Mucosa of rectum (tissue), 2 donors: Measurements from ENCODE around the gene HDGFL2.

Source experiments
- H3K27ac ChIP-seq, 2 donors: one replicate each; pipeline ENCODE4 v1.7.0; 2013; ENCODE audit warnings: inconsistent platforms in 2 of 2, low read depth in 2 of 2, low read length in 2 of 2
- H3K27me3 ChIP-seq, 2 donors: one replicate each; pipeline ENCODE4 v1.7.0; 2013; ENCODE audit warnings: low read length in 2 of 2; ENCODE audit not compliant: control insufficient read depth in 2 of 2, insufficient read depth in 2 of 2
- H3K36me3 ChIP-seq, 2 donors: one replicate each; pipeline ENCODE4 v1.7.0; 2013; ENCODE audit warnings: low read length in 2 of 2; ENCODE audit not compliant: control insufficient read depth in 2 of 2, insufficient read depth in 2 of 2
- H3K4me1 ChIP-seq, 2 donors: one replicate each; pipeline ENCODE4 v1.7.0; 2013; ENCODE audit warnings: low read length in 2 of 2, mild to moderate bottlenecking in 1 of 2; ENCODE audit not compliant: control insufficient read depth in 2 of 2, insufficient read depth in 2 of 2
- H3K4me3 ChIP-seq, 2 donors: one replicate each; pipeline ENCODE4 v1.7.0; 2013; ENCODE audit warnings: low read length in 2 of 2
- H3K9ac ChIP-seq, 2 donors: one replicate each; pipeline ENCODE4 v1.7.0; 2013; ENCODE audit warnings: low read length in 2 of 2, low read depth in 1 of 2, mild to moderate bottlenecking in 1 of 2
- H3K9me3 ChIP-seq, 2 donors: one replicate each; pipeline ENCODE4 v1.7.0; 2013; ENCODE audit warnings: low read length in 2 of 2; ENCODE audit not compliant: control insufficient read depth in 2 of 2
- donor health status: healthy.
- donor health status: Normal muscosa, but diverticular disease.

Gene HDGFL2

DNA sequence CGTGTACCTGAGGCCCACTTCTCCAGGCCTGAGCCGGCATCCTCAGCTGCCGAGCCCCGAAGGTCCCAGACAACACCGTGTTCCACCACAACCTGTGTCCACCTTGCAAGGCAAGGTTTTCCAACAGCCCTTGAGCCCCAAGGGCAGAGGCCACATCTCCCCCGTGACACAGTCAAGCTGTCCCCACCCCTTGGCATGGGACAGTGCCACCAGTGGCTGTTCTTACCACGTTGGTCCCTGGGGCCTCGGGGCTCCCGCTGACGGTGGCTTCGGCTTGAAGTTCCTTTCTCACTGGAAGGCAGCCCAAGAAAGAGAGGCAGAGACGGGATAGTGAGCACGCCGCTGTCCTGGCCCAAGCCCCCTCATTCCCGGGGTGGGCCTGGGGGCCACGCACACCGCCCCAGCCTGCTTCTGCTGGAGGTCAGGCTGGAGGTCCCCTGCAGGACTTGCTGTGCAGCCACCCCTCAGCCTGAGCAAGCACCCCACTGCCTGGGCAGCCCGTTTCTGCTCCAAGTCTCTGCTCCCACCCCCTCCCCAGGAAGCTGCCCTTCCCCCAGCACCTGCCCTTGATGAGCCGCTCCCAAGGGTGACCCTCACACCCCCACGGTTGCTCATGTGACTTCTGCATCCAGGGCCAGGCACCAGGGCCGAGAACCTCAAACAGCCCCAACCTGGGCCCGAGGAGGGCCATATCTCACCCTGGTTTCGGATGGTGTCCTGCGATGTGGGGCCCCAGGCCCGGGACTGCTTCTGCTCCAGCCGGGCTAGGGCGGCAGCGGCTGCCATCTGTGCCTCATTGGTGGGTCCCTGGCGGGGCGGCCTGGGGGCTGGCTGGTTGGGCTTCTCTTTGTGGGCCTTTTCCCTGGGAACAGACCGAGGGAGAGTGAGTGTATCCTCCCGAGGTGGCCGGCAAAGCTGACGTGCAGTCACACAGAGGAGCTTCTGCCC, 18.6 kb upstream of the HDGFL2 start:
- H3K4me1 ChIP-seq, result peaks cover 12 to 13% of the 10 kb centered on the region in 2 donors
- no peak overlapping the region for H3K27ac ChIP-seq
- H3K9ac ChIP-seq, result no peak overlapping the region
- H3K27me3 ChIP-seq, result no peaks in the 10 kb centered on the region
- H3K4me3 ChIP-seq, result no peak overlapping the region
- no peaks in the 10 kb centered on the region for H3K9me3 ChIP-seq
- peaks cover 30 to 41% of the 10 kb centered on the region in 2 donors for H3K36me3 ChIP-seq

DNA sequence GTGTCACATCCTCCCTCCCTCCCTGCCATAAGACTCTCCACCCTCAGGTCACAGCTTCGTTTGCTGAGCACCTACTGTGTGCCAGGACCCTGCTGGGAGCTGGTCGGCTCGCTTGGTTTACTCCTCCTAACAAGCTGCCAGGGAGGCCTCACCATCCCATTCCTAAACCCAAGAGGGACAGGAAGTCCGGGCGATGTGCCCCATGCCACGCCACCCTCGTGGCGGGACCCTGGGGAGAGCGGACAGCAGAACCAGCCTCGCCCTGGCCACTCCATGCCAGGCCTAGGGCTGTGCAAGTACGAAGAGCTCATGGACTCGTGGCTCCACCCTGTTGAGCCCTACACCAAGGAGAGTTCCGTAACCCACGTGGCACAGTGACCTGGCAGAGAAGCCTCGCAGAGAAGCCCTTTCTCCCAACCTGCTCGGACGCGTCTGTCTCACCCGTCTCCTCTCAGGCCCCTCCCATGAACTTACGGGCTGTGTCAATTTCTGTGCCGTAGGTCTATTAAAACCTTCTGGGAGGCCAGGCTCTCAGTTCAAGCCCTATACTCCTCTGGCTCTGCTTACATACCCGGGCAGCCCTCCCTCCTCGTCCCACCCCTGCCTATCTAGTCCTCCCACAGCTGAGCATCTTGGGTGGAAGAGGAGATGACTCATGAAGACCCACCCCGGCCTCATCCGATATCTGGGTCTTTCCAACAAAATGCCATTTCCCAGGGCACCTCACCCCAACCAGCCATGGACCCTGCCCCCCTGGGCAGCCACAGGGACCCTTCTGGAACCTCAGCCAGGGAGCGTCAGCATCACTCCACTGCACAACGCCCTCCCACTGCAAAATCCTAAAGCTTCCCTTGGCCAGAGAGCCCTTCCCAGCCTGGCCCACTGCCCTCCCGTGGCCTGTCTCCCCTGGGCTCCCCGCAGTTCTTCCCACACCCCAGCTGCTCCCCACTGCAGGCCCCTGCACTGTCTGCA, 17.1 kb upstream of the HDGFL2 start:
- peaks cover 12 to 13% of the 10 kb centered on the region in 2 donors for H3K4me1 ChIP-seq
- peaks cover 19 to 31% of the 10 kb centered on the region in 2 donors for H3K36me3 ChIP-seq
- no peaks in the 10 kb centered on the region for H3K27me3 ChIP-seq
- H3K9me3 ChIP-seq, result no peaks in the 10 kb centered on the region
- no peak overlapping the region for H3K27ac ChIP-seq
- H3K9ac ChIP-seq, result no peak overlapping the region
- no peak overlapping the region for H3K4me3 ChIP-seq

DNA sequence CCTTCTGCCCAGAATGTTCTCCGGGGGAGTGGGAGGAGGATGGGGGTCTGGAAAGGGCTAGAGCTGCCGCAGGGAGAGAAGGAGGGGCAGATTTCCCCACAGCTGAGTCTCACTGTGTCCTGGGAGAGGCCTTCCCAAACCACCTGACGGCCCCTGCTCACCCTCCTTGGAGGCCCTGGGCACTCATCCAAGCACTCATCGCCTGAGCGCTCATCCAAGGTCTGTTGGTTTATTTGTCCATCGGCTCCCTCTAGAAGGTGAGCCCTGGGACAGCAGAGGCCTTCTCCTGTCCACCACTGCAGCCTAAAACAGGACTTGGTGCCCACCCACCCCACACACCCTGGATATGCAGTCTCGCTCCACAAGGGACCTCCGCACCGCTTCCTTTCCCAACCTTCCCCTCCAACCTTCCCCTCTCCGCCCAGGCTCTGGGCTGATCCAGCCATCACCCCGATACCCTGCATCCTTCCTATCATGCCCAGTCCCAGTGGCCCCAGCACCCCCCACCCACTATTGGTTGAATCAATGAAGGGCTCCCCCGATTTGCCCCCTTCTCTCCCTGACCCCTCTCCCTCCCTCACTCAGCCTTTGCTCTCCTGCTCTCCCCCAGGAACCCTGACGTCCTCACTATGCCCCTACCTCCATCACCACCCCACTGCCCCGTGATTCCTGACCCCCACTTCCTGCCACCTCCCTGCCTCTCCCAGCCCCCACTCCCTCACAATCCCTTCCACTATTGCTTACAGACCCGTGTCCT, 16.2 kb upstream of the HDGFL2 start:
- H3K4me3 ChIP-seq, result peak overlapping the region; percentile 65 to 81
- H3K9ac ChIP-seq, result peak overlapping the region; percentile 61 to 66
- no peaks in the 10 kb centered on the region for H3K27me3 ChIP-seq
- H3K4me1 ChIP-seq, result peaks cover 12 to 13% of the 10 kb centered on the region in 2 donors
- peaks cover 19 to 29% of the 10 kb centered on the region in 2 donors for H3K36me3 ChIP-seq
- no peaks in the 10 kb centered on the region for H3K9me3 ChIP-seq
- H3K27ac ChIP-seq, result peak overlapping the region in 1 of 2 donors; percentile 65

GRCh38 chr19:4456476-4456842, 15.6 kb upstream of the HDGFL2 start:
- peak overlapping the region in 1 of 2 donors; percentile 65 for H3K27ac ChIP-seq
- H3K4me1 ChIP-seq, result peaks cover 12 to 13% of the 10 kb centered on the region in 2 donors
- peak overlapping the region; percentile 61 to 66 for H3K9ac ChIP-seq
- no peaks in the 10 kb centered on the region for H3K27me3 ChIP-seq
- H3K9me3 ChIP-seq, result no peaks in the 10 kb centered on the region
- peaks cover 19 to 24% of the 10 kb centered on the region in 2 donors for H3K36me3 ChIP-seq
- H3K4me3 ChIP-seq, result peak overlapping the region; percentile 65 to 81

DNA sequence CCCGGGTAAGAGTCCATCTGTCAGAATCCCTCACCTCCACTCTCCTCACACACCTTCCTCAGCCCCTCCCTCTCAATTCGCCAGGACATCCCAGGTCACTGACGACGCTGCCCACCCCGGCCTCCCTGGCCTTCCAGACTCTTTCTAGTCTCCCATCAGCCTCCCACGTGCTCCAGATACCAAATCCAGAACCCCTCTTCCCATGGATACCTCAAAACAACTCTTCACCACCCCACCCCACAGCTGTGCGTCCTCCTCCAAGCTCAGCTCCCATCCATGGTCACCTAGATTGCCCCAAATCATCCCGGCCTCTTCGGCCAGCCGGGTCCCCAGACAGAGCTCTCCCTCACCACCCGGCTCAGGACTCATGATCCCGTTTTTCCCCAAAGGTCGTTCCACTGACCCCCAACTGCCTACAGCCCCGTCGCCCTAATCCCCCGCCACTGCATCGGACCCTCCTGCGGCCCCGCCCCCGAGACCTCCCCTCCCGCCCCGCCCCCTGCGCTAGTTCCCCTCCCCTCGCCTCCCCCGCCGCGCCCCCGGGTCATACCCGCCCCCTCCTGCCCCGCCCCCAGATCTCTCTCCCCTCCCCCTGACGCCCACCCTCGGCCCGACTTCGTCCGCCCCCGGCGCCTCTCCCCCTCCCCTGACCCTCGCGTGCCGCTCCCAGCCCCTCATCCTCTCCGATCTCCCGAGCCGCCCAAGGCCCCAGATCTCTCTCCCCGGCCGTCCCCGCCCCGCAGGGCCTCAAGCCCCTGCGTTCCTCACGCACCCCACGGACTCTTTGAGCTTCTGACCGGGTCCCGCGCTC, 15.0 kb upstream of the HDGFL2 start:
- H3K36me3 ChIP-seq, result peaks cover 19 to 21% of the 10 kb centered on the region in 2 donors
- H3K9me3 ChIP-seq, result no peaks in the 10 kb centered on the region
- H3K27me3 ChIP-seq, result no peaks in the 10 kb centered on the region
- H3K9ac ChIP-seq, result peak overlapping the region; percentile 61 to 66
- peak overlapping the region; percentile 63 to 80 for H3K27ac ChIP-seq
- H3K4me1 ChIP-seq, result peaks cover 12 to 13% of the 10 kb centered on the region in 2 donors
- peak overlapping the region; percentile 81 to 83 for H3K4me3 ChIP-seq

DNA sequence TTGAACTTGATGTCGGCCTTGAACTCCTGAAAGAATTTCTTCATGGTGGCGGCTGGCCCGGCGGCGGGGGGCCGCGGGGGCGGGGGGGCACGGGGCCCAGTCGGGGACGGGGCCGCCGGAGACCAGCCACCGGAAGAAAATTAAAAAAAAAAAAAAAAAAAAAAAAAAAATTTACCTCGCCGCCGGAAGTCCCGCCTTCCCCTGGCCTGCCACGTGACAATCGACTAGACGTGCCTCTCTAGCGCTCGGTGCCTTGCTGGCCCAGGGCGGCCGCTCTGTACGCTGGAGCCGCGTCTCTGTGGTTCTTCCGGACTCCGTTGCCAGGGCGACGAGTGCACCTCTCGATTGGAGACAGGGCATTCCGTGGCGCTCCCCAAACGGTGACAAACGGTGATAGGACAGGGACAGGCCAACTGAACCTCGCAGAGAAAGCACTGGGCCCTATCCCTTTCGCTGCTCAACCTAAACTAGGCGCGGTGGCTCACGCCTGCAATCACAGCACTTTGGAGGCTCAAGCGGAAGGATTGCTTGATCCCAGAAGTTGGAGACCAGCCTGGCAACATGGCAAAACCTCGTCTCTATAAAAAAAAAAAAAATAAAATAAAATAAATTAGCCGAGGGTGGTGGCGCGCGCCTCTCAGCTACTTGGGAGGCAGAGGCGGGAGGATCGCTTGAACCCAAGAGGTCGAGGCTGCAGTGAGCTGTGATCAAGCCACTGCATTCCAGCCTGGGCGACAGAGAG, 14.3 kb upstream of the HDGFL2 start, which contains the start of gene UBXN6:
TSS of gene UBXN6 (minus strand) at position 141 of the 742 bp plus-strand sequence. CDS start at position 44, 97 bp downstream.
- Histone ChIP-seq H3K9me3 (no peaks in the 10 kb centered on the region), H3K27ac (peak within 1 kb of the TSS; percentile 63 to 80), H3K27me3 (no peaks in the 10 kb centered on the region), H3K9ac (peak within 1 kb of the TSS; percentile 64 to 66), H3K4me1 (peaks cover 12 to 13% of the 10 kb centered on the region in 2 donors), H3K36me3 (peaks cover 13 to 15% of the 10 kb centered on the region in 2 donors), H3K4me3 (peak within 1 kb of the TSS; percentile 83 to 90)

DNA sequence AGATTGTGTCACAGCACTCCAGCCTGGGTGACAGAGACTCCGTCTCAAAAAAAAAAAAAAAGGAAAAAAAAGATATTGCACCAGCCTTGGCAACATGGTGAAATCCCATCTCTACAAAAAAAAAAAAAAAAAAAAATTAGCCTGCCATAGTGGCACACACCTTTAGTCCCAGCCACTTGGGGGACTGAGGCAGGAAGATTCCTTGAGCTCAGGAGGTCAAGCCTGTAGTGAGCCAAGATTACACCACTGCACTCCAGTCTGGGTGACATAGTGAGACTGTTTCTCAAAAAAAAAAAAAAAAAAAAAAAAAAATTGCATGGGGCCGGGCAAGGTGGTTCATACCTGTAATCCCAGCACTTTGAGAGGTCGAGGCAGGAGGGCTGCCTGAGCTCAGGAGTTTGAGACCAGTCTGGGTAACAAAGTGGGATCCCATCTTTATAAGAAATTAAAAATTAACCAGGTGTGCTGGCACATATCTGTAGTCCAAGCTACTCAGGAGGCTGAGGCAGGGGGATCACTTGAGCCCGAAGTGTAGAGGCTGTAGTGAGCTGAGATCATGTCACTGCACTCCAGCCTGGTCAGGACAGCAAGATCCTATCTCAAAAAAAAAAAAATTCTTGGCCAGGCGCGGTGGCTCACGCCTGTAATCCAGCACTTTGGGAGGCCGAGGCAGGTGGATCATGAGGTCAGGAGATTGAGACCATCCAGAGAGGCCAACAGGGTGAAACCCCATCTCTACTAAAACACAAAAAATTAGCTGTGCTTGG, 7.1 kb upstream of the HDGFL2 start:
- H3K4me3 ChIP-seq, result no peak overlapping the region
- H3K27ac ChIP-seq, result no peak overlapping the region
- no peaks in the 10 kb centered on the region for H3K27me3 ChIP-seq
- no peaks in the 10 kb centered on the region for H3K4me1 ChIP-seq
- no peaks in the 10 kb centered on the region for H3K36me3 ChIP-seq
- no peak overlapping the region for H3K9ac ChIP-seq
- no peaks in the 10 kb centered on the region for H3K9me3 ChIP-seq

DNA sequence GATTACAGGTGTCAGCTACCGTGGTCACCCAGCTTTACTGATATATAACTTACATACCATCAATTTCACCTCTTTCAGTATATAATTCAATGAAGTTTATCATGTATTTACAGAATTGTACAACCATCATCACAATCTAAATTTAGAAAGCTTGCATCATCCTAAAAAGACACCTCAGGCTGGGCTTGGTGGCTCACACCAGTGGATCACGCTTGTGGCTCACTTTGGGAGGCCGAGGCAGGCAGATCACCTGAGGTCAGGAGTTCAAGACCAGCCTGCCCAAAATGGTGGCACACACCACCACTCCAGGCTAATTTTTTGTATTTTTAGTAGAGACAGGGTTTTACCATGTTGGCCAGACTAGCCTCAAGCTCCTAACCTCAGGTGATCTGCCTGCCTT, 4.3 kb upstream of the HDGFL2 start:
- Histone ChIP-seq H3K27ac (no peak overlapping the region), H3K4me1 (peaks cover 0 to 2% of the 10 kb centered on the region in 2 donors), H3K9me3 (no peaks in the 10 kb centered on the region), H3K9ac (no peak overlapping the region), H3K36me3 (no peaks in the 10 kb centered on the region), H3K4me3 (no peak overlapping the region), H3K27me3 (no peaks in the 10 kb centered on the region)
